ENCODE measurements around the gene RIOX2.

DNA sequence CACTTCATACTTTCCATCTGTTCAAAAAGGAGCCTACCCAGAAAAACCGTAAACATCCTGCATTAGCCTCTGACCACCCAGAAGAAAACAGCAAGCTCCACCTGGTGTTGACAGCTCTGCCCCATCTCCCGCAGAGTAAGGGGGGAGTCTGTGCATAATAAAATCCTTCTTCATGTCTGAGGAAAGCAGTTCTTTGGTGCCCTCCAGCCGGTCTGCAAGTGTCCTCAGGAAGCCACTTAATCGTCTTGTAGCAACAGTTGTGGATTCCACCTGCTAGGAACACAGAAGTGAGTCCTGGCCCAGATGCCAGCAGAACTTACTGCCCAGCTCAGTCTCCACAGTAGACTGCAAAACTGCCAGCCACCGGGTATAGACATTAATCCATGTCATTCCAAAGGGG is 22.5 kb downstream of the RIOX2 start:
- TF ChIP-seq CTCF (IDR thresholded peaks at IDR 0.05) (no peak), POLR2A (IDR thresholded peaks at IDR 0.05) (no peak)
